Measurements from ENCODE around the gene UBASH3A.
"Not testable (repeated sequence)": the region's sequence is repeated elsewhere in the genome, so short reads cannot be mapped to it uniquely, and the experiment has no call there.

Gene UBASH3A

DNA sequence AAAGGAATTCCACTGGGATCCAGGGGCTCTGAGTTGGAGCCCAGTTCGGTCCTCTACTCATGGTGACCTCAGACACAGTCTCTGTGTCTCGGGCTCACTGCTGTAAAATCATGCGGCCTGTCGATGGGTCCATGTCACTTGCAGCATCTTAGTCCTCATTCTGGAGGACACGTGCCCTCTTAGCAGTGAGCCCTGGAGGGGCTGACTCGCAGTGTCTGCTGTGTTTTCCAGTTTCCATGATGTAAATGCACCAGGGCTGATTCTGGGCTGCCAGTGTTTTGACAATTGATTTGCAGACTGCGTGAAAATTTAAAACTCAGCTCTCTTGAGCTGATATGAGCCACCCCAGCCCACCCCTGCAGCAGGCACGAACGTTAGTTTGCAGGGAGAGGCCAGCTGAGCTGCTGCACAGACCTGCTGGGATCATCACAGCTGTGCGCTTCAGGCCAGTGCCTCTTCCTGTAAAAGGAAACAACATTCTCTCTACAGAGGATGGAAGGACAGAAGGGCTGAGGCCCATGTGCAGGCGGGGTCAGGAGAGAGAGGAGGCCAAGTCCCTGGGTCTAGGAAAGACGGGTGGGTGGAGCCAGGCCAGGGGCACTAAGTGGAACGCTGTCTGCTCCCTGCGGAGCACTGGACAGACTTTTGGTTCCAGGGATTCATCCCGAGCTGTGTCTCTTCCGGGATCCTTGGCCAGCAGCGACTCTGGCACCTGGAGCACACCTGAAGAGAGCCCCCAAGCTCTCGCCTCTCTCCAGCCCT lies 49.7 kb downstream of the UBASH3A start:
- DNase-seq: no peak

DNA sequence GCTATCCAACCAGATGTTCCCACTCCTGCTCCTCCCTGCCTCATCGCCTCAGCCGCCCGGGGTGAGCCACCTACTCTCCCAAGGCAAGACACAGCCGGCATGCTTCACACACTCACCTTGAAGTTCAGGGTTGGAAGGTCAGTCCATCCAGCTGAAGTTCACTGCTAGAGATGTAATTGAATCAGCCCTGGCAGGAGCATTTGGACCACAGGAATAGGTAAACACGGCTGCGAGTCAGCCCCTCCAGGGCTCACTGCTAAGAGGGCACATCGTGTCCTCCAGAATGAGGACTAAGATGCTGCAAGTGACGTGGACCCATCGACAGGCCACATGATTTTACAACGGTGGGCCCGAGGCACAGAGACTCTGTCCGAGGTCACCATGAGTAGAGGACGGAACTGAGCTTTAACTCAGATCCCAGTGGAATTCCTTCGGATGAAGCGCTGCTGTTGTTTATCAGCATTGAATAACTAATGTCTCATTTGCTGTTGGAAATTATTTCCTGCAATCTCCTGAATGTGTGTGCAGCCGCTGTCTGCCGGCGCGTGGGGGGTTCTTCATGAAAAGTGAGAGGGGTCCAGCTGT lies 50.4 kb downstream of the UBASH3A start:
- DNase-seq: no peak

DNA sequence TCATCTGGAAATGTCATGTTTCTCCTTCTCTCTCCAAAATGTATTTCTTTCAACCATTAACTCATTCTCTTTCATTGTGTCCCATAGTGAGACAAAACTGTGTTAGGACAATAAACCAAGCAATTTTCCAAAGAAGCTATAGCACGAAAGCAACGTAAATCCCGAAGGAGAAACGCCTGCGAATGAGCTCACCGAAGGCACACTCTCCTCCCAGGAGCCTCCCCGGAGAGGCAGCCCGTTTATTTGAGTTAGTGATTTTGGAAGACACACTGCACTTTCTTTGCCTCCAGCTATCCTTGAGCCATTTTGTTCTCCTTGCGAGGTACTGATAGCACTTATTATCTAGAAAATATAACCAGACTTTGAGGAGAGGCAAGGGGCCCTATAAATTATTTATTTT lies 51.1 kb downstream of the UBASH3A start:
- DNase-seq: no peak

DNA sequence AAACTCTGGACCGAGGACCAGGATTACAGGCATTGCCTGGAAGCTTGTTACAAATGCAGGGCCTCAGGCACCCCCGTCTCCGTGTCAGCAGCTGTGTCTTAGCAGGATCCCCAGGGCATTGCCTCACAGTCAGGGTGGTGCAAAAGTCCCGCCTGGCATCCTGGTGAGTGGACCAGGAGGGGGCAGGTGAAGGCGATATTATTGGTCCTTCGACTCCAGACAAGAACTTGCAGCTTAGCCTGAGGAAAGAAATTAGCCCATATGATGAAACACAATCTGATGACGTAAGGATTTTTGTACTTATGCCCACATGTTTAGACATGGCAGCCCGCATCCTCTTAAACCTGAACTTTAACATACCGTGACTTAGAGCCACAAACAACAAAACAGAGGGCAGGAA lies 51.5 kb downstream of the UBASH3A start:
- DNase-seq: no peak

DNA sequence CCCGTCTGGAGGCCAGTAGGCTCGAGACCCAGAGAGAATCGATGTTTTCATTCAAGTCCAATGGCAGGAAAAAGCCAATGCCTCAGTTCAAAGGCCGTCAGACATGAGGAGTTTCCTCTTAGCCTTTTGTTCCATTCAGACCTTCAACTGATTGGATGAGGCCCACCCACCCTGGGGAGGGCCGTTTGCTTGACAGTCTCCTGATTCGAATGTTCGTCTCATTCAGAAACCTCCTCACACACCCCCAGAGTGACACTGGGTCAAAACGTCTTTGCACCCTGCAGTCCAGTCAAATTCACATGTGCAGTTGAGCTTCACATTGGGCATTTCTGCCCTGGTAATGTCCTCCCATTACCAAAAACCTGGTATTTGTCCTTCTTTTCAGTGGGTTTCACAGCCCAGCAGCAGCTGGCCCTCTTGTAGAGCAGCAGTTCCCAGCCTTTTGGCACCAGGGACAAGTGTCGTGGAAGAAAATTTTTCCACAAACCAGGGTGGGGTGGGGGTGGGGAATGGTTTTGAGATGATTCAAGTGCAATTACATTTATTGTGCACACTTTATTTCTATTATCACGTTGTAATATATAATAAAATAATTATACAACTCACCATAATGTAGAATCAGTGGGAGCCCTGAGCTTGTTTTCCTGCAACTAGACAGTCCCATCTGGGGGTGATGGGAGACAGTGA lies 52.2 kb downstream of the UBASH3A start:
- DNase-seq: no peak

DNA sequence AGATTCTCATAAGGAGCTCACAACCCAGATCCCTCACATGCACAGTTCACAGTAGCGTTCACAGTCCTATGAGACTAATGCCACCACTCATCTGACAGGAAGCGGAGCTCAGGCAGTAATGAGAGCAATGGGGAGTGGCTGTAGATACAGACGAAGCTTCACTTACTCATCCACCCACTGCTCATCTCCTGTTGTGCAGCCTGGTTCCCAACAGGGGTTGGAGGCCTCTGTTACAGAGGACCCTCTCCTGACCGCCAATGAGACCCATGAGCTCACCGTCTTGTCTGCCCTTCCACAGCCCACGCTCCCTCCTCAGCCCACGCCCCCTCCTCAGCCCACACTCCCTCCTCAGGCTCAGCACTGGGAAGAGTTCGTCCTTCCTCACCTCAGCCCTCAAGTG lies 52.8 kb downstream of the UBASH3A start:
- peak; percentile 49 for DNase-seq

DNA sequence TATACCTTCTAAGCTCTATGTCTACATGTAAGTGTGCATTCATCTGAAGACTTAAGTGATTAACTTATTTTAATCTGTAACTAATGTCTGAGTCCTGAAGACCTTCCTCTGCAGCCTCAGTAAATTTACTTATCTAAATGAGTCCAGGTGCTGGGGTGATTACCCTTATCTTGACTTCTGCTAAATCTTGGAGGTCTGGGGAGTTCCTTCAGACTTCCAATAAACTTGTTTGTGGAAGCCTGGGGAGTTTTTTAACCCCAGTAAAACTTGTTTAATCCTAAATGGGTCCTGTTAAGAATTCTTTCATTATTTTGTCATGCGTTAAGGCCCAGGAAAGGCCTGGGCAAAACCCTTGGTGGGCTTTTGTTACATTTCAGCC lies 55.4 kb downstream of the UBASH3A start:
- no peak for DNase-seq

DNA sequence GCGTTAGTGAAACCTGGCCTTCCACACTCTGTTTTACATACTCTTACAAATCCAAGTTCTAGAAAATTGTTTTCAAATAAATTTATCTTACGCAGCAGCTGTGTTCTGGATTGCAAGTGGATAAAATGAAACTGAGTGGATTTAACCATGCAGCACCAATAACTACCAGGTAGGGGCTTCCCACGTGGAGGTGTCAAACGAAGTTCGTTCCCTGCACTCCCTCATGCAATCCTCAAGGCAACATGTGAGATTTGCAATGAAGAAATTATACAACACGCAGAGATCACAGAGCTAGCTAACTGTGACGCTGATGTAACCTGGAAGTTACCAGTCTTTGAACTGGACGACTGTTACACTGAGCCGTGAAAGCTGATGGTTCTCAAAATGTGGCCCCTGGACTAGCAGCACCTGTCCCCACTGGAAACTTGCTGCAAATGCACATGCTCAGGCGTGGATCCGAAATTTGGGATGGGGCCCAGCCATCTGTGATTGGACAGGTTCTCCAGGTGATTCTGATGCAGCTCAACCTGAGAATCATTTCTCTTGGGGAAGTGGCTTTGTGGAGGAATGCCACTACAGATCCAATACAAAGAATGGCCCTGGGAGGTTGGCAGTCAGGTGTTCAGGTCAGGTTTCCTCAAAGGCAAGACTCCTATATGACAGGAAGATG lies 56.0 kb downstream of the UBASH3A start:
- no peak for DNase-seq

DNA sequence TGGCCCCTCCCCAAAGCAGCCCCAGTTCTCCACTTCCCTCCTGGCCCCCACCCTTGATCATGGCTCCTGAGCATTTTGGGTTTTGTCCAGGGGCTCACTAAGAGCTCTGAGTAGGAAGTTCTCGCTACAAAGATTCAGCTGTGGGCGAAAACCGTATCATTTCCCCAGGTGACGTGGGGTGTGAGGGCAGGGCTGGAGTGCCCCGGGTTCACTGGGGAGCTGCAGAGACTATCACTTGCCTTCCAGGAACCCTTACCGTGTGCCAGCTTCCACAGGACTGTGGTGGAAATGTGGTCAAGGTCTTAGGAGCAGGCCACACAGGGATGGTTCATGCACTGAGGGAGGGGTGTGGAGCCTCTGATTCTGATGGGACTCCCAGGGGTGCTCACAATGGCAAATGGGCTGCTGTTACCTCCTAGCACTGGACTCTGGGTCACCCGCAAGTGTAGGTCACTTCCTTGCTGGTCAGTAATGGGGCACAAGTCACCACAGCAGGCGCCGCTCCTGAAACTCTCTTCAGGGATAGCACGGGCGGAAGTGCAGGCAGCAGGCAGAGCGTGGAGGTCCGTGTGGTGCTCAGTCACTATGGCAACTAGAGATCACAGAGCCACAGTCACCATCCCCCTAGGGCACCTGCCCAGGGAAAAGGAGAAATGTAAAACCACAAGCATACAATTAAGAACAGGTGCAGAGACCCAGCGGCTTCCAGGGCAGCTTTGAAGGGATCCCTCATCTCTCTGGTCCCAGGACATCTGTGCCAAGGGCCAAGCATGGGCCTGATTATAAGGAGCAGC lies 56.9 kb downstream of the UBASH3A start:
- peak; percentile 69 for DNase-seq

DNA sequence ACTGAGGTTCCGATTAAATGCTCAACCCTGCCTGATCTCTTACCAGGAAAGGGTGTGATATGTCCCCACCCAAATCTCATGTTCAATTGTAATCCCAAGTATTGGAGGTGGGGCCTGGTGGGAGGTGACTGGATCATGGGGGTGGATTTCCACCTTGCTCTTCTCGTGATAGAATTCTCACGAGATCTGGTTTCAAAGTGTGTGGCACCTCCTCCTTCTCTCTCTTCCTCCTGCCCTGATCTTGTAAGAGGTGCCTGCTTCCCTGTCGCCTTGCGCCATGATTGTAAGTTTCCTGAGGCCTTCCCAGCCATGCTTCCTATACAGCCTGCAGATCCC lies 57.5 kb downstream of the UBASH3A start:
- DNase-seq: no peak

DNA sequence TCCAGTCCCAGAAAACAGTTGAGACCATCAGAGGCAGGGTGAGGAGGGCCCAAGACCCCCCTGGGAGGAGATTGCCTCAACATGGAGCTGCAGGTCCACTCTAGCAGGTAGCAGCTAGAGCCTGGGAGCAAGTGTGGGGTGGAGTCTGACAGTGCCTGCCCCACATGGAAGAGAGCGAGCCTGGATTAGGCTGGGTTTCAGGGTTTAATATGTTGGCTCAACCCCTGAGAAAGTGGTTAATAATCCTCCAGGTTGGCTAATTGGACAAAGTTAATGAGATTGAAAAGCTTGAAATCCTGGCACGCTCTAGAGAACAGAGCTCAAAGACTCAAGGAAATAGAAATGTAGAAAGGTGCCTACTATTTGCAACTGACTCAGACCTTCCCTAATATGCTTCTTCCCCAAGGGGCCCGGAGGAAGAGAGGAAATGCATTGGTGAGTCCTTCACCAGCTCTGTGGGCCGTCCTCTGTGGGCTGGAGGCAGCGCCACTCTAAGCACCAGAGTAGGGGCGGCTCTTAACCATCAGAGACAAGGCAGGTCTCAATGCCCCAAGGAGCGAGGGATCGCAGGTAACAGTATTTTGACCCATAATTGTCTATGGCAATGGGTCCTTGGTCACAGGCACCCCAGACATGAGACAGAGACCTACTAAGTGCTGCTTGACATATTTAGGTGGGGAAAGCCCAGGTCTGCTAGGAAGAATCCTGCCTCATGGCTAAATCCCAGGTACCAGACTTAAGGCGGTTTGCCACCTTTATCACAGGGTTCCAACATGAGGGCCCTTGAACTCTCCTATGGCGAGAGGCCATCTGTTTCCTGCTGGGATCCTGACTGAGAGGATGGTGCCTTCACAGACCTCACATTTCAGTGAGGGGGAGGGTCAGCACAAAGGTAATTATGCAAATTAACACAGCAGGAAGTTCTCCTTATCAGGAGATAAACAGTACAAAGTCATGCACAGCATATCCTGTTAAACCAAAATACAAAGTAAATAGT lies 58.5 kb downstream of the UBASH3A start:
- peak; percentile 10 for DNase-seq

DNA sequence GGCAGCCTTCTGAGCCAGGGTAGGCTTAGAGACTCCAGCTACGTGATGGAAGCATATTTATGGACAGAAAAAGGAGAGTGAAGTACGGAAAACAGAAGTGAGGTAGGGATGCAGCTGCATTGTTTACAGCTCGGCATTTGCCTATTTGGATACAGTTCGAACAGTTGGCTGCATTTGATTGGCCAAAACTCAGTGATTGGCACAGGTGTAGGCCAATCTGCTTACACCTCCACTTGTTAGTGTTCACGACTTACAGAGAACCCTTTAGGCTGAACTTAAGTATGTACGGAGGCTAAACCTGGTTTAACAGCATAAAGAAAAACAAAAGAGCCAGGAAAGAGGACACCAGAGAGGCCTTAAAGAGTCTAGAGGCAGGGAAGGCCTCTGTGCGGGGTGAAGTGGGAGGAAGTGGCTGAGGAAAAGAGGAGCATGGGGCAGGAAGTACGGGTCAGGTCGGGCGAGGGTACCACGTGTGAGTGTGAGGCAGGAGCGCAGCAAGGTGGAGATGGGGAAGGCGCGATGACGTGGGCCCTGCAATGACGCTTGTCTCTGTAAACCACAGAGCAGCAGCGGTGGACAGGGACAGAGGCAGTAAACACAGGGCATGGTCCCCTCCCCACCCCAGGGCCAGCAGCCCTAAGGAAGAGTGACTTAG lies 60.3 kb downstream of the UBASH3A start:
- DNase-seq: peak; percentile 87

DNA sequence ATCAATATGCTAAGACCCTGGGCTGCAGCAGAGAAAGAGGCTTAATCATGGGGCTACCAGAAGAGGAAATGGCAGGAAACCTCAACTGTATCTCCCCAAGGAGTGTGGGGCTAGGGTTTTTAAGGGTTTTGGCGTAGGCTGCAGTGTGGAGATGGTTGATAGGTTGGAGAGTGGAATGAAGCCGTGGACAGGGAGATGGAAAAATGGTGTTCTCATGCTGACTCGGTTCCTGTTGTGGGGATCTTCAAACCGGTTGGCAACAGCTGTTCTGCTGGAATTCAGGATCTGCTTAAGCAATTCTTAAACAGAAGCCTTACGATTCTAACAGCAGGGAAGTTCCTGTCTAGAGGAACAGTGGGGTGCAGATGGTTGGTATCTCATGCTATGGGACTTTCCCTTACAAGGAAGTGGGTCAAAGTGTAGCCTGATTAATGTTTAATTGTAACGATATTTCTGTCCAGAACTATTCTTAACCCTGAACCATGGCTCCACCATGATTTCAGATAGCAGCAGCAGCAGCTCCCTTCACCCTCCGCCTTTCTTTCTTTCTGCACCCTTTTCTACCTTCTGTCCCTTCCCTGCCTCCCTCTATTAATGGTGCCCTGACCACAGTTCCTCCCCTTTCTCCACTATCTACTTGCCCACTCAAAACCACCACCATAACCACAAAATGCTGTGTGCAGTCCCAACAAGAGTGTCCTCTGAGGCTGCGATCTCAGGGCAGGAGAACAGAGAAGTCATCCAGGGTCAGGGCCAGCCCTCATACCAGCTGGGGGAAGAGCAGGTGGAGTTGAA lies 61.5 kb downstream of the UBASH3A start:
- peak; percentile 31 for DNase-seq

DNA sequence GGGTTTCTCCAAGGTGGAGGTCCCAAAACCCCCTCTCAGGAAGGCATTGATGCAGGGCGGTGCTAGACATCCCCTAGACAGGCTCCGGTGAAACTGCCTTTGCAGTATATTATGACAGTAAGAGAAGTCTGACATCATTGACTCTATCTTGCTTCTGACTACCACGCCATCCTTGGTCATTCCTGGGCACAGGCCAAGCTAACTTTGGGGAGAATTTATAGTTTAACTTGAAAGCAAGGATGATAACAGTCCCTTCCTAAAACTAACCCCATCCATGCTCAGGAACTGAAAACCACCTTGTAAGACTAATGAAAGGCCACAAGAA lies 62.1 kb downstream of the UBASH3A start:
- no peak for DNase-seq

DNA sequence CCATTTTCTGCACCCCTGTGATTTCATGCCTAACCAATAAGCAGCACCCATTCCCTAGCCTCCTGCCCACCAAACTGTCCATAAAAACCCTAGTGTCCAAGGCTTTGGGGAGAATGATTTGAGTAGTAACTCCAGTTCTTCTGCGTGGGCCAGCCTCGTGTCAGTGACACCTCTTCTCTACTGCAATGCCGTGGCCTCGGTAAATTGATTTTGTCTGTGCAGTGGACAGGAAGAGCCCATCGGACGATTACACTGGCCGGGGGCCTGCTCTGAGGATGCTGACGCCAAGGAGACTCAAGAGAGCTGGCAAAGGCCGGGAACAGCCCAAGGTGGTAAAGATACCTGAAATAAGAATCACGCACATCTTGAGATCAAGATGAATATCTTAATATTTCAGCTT lies 63.0 kb downstream of the UBASH3A start:
- no peak for DNase-seq

DNA sequence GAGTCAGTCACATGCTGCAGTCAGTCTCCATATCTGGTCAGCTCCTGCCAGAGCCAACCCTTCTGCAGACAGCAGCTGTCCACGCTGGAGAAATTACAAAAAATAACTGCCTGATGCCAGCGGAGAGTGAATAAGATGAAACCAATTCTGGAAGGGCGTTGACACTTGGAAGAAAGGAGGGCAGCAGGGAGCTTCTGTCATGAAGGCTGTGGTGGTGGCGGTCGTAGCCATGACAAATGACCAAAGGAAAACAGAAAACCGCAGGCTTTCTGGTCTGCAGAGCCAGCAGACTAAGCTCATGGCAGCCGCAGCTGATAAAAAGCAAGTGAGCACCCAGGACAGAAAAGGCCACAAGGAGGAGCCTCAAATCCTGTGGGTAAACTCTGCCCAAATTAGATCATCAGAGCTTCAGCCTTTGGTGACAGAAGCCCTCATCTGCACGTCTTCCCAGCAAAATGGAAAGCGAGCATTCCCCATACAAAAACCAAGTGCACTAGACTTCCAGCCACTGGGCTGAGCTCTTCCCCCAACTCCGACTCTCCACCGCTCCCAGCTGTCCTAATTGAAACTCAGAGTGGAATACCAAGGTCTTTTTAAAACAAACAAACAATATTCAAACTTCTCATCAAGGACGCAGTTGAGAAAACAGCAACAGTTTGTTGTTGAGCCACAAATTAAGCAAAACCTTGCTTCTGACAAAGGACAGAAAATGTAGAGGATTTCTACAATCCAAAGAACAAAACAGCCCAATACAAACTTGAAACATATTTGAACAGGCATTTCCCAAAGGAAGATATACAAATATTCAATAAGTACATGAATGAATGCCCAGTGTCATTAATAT lies 63.7 kb downstream of the UBASH3A start:
- peak; percentile 29 for DNase-seq

DNA sequence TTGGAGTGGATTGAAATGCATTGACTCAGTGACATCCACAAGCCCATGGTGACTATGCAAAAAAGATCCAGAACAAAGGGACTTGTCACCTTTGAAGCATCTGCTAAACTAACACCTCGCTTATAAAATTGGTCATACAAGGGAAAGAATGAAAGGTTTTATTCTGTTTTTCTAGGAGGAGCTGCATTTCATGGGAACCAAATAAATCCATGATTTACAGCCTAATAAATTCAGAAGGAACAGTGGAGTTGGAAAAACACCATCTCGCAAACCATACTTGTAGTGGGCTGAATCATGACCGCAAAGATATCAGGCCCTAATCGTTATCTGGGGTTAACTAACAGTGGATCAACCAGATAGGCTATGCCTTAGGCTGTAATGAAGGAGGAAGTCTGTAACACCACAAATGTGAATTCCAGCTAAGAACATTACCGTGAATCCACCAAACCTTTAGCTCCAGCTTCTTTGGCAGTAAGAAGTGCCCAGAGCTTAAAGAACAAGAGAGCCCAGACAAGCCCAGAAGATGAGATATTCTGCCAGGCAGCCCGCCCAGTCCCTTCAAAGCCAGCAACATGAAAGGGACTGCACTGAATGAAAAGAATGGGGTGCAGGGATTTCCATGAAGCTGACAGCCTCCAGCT lies 64.9 kb downstream of the UBASH3A start:
- no peak for DNase-seq

DNA sequence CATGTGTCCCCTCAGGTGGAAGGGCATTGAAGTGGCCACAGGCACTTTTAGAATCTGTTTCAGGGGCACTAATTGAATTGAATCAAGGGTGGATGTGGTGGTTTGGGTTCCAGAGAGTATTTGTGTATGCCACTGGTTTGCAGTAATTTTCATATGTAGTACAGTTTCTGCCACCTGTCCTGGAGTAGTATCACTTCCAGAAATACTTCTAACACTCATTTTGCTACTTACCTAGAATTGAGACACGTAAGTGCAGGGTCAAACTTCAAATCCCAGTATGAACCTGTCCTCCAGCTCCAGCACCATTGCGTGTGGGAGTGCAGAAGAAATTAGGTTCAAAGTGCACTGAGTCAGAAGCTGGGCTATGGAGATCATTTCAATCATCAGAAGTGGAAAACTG lies 65.6 kb downstream of the UBASH3A start:
- DNase-seq: no peak

DNA sequence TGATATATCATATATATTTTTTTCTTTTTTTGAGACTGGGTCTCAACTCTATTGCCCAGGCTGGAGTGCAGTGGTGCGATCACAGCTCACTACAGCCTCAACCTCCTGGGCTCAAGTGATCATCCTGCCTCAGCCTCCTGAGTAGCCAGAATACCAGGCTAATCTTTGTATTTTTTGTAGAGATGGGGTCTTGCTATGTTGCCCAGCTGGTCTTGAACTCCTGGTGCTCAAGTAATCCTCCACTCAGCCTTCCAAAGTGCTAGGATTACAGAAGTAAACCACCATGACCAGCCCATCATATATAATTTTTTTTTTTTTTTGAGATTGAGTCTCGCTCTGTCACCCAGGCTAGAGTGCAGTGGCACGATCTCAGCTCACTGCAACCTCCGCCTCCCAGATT lies 66.0 kb downstream of the UBASH3A start:
- not testable (repeated sequence) for DNase-seq
